Kidney (tissue), 14 donors: ENCODE measurements around the gene PDZRN4. TPM values are rescaled to one million over a fixed set of nuclear protein-coding genes. Genes with fewer than 3 reads are reported as not detected.
"Not testable (repeated sequence)": the region's sequence is repeated elsewhere in the genome, so short reads cannot be mapped to it uniquely, and the experiment has no call there.

Source experiments
- DNase-seq, 5 donors: peaks; one replicate each; pipeline ENCODE4 v3.0.0-alpha.2; 2013 to 2020
- FAIRE-seq: peaks from 2 replicates; lab custom pipeline; 2012; peaks lifted over from hg19 to GRCh38; lab: Jason Lieb, UNC
- H3K27ac ChIP-seq, 2 donors: one replicate each; pipeline ENCODE4 v1.7.0; 2013; ENCODE audit warnings: low read depth in 2 of 2, low read length in 2 of 2, inconsistent platforms in 1 of 2
- H3K27me3 ChIP-seq: one replicate; pipeline ENCODE4 v1.7.1; 2013; ENCODE audit warnings: low read length, inconsistent platforms; ENCODE audit not compliant: control insufficient read depth, insufficient read depth
- H3K36me3 ChIP-seq, 3 donors: one replicate each; pipeline versions ENCODE4 v1.7.0 to v1.7.1; 2013; ENCODE audit warnings: low read length in 3 of 3, control low read depth in 1 of 3, inconsistent platforms in 1 of 3; ENCODE audit not compliant: insufficient read depth in 3 of 3, control insufficient read depth in 2 of 3
- H3K4me1 ChIP-seq, 3 donors: one replicate each; pipeline versions ENCODE4 v1.7.0 to v1.7.1; 2013; ENCODE audit warnings: low read length in 3 of 3, inconsistent platforms in 1 of 3, low read depth in 1 of 3; ENCODE audit not compliant: control insufficient read depth in 2 of 3, insufficient read depth in 2 of 3
- H3K4me3 ChIP-seq, 3 donors: one replicate each; pipeline versions ENCODE4 v1.7.0 to v1.8.1; 2013; ENCODE audit warnings: low read length in 3 of 3, control low read depth in 1 of 3, inconsistent platforms in 1 of 3
- H3K9ac ChIP-seq, 3 donors: one replicate each; pipeline versions ENCODE4 v1.7.0 to v1.7.1; 2013; ENCODE audit warnings: low read length in 3 of 3, control low read depth in 1 of 3, inconsistent platforms in 1 of 3
- H3K9me3 ChIP-seq, 3 donors: one replicate each; pipeline versions ENCODE4 v1.7.0 to v1.7.1; 2013; ENCODE audit warnings: low read length in 3 of 3, control low read depth in 1 of 3, inconsistent platforms in 1 of 3; ENCODE audit not compliant: control insufficient read depth in 2 of 3, insufficient read depth in 1 of 3
- intact Hi-C: fragments of 100-400 bp; cut with DNase I; formaldehyde crosslinking; loops from one replicate; pipeline ENCODE4 v1.11.1; 2022
- polyA plus RNA-seq: library from polyadenylated mRNA; stranded (reverse); fragments of 350-450 nt; fragmentation: Illumina TruSeq; extraction: RNeasy Lipid Tissue Mini Kit (QIAGEN cat#74804); gene quantifications from one replicate; pipeline ENCODE4 v1.2.3, GENCODE V29; 2014; ENCODE audit warnings: low read depth, low replicate concordance; ENCODE audit not compliant: insufficient read depth
- total RNA-seq: library from RNA; stranded (reverse); fragmentation: NEBNext Ultra II Directional; extraction: Animal tissue kit (Norgen Biotek cat#: 25700); gene quantifications from one replicate; pipeline ENCODE4 v1.2.1, GENCODE V29; 2021
- TF ChIP-seq, protein P1 (sequence below): IDR thresholded peaks from 3 replicates; pipeline ENCODE4 v1.5.1; 2012; ENCODE audit warnings: mild to moderate bottlenecking, moderate library complexity, borderline replicate concordance; ENCODE audit not compliant: insufficient read depth; ENCODE audit errors: extremely low read depth
- donor health status: control.
- donor health status: control.
- donor health status: control.
- donor health status: control.
- donor health status: control.
- donor health status: DM: yes; HTN: yes; CAD: no.
- donor health status: Normal renal cell carcinoma (clear cell type).

PDZRN4 gene
- total and polyA plus RNA-seq, 2 donors from 2014 or later, result 0.56 to 2.1 TPM

DNA sequence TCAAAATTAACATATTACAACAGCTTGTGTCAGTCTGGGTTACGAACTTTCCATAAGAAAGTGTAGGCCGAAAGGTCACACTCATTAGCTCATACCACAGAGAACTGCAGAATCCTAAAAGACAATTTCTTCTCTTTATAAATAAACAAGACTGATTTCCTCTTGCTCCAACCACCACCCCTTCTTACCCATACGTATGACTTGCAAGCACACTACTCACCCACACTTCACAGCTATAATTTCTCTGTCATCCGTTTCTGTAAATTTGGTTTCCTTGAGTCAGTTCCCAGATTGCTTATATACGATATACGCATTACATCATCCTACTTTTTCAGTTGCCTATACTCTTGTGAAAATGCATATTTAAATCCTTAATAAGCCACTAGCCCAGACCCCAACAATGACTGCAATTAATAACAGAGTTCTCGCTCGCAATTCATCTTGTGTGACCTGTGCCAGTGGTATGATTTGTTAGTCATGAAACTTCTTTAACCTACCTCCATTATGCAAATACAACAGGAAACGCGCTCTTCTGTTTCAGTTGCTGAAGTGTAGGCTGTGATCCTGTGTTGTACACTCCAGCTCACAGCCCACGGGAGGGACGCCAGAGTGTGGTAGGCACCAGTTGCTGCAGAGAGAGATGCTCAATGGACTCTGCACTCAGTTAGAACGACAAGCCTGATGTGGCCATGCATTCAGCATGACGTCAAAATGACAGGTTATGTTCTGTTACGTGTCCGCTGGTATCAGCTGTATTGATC, 417.6 kb downstream of the PDZRN4 start:
- Histone ChIP-seq H3K27me3 (no peaks in the 10 kb centered on the region), H3K9me3 (no peaks in the 10 kb centered on the region), H3K9ac (no peak overlapping the region), H3K4me1 (peaks cover 0 to 10% (median 0%) of the 10 kb centered on the region in 3 donors), H3K36me3 (no peaks in the 10 kb centered on the region), H3K27ac (no peak overlapping the region), H3K4me3 (no peak overlapping the region)
- intact Hi-C loops, result no loop called here
- TF ChIP-seq, protein P1, sequence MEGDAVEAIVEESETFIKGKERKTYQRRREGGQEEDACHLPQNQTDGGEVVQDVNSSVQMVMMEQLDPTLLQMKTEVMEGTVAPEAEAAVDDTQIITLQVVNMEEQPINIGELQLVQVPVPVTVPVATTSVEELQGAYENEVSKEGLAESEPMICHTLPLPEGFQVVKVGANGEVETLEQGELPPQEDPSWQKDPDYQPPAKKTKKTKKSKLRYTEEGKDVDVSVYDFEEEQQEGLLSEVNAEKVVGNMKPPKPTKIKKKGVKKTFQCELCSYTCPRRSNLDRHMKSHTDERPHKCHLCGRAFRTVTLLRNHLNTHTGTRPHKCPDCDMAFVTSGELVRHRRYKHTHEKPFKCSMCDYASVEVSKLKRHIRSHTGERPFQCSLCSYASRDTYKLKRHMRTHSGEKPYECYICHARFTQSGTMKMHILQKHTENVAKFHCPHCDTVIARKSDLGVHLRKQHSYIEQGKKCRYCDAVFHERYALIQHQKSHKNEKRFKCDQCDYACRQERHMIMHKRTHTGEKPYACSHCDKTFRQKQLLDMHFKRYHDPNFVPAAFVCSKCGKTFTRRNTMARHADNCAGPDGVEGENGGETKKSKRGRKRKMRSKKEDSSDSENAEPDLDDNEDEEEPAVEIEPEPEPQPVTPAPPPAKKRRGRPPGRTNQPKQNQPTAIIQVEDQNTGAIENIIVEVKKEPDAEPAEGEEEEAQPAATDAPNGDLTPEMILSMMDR, result no peak
- FAIRE-seq (no peak), DNase-seq (peak in 3 of 5 donors; percentile 18 to 36 (median 32))

DNA sequence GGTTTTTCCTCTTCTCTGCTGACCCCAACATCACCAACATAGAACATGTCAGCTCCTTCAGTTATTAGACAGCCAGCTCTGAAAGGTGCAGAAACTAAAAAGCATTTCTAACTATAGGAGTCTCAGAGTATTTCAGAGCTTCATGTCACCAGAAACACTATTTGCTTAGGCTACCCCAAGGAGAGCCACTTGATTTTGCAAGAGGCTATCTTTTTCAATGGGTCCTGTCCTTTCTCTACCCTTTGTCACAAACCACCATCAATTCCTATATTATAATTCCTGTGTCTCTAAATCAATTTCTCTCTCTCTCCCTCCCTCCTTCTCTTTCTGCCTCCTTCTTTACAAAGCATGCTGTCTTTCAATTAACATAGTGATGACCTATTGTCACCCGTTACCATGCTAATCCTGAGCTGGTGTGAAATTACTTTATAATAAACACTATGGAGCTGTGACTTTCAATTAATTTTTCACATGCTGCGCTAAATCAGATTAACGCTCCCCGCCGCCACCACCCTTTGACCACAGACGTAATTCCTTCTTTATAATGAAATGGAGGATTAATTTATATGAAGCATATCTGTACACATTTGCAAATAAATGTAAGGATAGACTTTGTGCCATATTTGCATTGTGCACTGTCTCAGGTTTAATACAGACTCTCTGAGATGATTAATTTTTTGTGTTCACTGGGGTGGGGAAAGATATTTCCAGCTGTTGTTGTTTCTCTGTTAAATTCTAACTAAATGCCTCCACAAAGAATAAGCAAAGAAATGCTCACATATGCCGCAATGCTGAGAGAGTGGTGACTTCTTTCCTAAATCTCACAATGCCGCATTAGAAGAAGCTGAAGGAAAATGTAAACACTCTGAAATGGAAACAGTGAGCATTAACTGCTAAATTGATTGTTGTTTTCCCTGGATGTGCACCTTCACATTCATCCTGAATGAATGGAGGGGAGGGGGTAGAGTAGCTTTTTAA, 418.6 kb downstream of the PDZRN4 start:
- Histone ChIP-seq H3K4me3 (no peak overlapping the region), H3K9me3 (no peaks in the 10 kb centered on the region), H3K36me3 (no peaks in the 10 kb centered on the region), H3K27me3 (no peaks in the 10 kb centered on the region), H3K27ac (no peak overlapping the region), H3K4me1 (peaks cover 0 to 10% (median 0%) of the 10 kb centered on the region in 3 donors), H3K9ac (no peak overlapping the region)
- FAIRE-seq (no peak), DNase-seq (peak in 2 of 5 donors; percentile 25 to 30)
- intact Hi-C loops, result no loop called here
- TF ChIP-seq, protein P1, result no peak

DNA sequence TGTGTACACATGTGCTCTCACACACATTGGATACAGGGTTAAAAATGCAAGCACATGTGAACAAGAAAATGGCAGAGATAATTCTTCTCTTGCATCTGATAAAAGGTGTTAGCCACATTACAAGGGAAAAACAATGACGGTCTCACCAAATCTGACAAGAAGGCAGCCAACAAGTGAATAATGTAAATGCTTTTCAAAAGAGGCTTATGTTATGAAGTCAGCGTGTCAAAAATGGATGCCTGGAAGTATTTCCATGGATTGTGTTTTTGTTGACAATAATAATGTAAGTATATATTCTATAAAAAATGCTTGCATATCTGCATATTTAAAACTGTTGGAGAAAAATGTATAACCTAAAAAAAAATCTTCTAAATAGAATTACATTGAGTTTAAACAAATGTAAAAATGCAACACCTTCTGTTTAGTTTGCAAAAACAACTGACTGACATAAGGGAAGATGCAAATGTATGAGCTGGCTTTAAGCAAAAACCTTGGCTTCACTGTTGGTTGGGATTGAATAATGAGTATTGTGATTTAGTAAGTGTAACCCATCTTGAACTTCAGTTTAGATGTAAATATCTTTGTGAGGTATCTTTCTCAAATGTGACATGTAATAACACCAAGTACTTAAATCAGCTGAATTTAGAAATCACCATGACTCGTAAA, 424.9 kb downstream of the PDZRN4 start:
- no peaks in the 10 kb centered on the region for H3K27me3 ChIP-seq
- intact Hi-C loops, result no loop called here
- H3K9ac ChIP-seq, result no peak overlapping the region
- FAIRE-seq (no peak), DNase-seq (no peak)
- no peaks in the 10 kb centered on the region for H3K36me3 ChIP-seq
- TF ChIP-seq, protein P1, result no peak
- H3K9me3 ChIP-seq, result peaks cover 0 to 3% (median 0%) of the 10 kb centered on the region in 3 donors
- H3K4me3 ChIP-seq, result no peak overlapping the region
- peaks cover 0 to under 1% (median 0%) of the 10 kb centered on the region in 3 donors for H3K4me1 ChIP-seq
- no peak overlapping the region for H3K27ac ChIP-seq

DNA sequence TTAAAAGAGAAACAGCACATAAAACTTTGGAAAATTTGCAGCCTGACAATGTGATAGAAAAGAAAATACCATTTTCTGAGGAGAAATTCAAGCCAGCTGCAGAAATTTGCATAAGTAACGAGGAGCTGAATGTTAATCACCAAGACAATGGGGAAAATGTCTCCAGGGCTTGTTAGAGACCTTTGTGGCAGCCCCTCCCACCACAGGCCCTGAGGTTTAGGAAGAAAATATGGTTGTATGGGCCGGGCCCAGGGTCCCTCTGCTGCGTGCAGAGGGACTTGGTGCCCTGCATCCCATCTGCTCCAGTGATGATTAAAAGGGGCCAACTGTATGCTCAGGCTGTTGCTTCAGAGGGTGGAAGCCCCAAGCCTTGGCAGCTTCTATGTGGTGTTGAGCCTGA, 427.1 kb downstream of the PDZRN4 start:
- H3K36me3 ChIP-seq, H3K4me1 ChIP-seq, H3K4me3 ChIP-seq, H3K9me3 ChIP-seq, H3K9ac ChIP-seq, H3K27me3 ChIP-seq, intact Hi-C loops, FAIRE-seq, DNase-seq, H3K27ac ChIP-seq: not testable (repeated sequence)
